GM13976 (cell line): ENCODE results near the gene HPSE2.
"Not testable (repeated sequence)": the region's sequence is repeated elsewhere in the genome, so short reads cannot be mapped to it uniquely, and the experiment has no call there.

ENCODE experiments used
- DNase-seq: peaks from one replicate; pipeline ENCODE4 v3.0.0; 2012; ENCODE audit warnings: low spot score
- in situ Hi-C: fragments of 300-500 bp; cut with MboI; formaldehyde crosslinking; loops from one replicate; pipeline ENCODE4 v1.12.0; 2022; ENCODE audit warnings: low sequenced_read_pairs, mixed read lengths, inconsistent platforms; ENCODE audit not compliant: unreplicated experiment
- TF ChIP-seq, protein P1 (sequence below): IDR thresholded peaks from 2 replicates; pipeline ENCODE4 v1.5.1; 2012; ENCODE audit warnings: borderline replicate concordance, mild to moderate bottlenecking; ENCODE audit not compliant: insufficient read depth; ENCODE audit errors: extremely low read depth, missing control alignments, control extremely low read depth

HPSE2 gene

DNA sequence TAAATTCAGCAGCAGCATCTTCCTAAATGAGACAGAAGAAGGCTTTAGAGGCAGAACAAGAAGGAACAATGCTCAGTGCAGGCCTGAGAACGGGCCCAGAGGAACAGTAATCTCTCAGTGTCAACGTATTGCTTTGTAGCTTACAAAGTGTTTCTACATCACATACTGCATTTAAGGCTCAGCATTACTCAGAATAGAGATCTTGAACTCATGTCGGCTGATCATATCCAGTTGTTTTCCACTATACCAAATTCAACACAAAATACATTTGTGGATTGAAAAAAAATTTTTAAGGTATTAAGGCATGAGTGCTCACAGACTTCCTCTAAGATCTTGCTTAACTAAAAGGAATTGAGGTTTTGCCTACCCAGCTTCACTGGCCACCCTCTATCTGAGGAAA is 325.1 kb downstream of the HPSE2 start:
- in situ Hi-C loops = no loop called here
- no peak for DNase-seq
- TF ChIP-seq, protein P1, sequence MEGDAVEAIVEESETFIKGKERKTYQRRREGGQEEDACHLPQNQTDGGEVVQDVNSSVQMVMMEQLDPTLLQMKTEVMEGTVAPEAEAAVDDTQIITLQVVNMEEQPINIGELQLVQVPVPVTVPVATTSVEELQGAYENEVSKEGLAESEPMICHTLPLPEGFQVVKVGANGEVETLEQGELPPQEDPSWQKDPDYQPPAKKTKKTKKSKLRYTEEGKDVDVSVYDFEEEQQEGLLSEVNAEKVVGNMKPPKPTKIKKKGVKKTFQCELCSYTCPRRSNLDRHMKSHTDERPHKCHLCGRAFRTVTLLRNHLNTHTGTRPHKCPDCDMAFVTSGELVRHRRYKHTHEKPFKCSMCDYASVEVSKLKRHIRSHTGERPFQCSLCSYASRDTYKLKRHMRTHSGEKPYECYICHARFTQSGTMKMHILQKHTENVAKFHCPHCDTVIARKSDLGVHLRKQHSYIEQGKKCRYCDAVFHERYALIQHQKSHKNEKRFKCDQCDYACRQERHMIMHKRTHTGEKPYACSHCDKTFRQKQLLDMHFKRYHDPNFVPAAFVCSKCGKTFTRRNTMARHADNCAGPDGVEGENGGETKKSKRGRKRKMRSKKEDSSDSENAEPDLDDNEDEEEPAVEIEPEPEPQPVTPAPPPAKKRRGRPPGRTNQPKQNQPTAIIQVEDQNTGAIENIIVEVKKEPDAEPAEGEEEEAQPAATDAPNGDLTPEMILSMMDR = no peak

DNA sequence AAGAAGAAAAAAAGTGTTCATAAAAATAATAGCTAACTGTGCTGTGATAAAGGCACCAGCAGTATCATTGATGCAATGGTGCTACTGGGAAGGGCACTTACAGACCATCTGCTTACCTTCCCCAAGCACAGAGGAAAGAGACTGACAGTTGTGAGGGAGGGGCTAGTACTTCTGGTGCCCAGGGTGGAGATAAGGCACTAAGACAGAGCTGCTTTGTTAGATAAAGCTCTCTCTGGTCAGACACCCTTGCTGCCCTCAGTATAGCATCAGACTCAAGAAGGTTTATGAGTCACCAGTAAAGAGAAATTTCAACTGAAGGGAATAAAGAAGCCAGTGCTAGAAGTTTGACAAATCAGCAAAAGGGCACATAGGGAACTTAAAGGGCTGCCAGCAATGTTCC is 325.6 kb downstream of the HPSE2 start:
- DNase-seq = no peak
- in situ Hi-C loops = no loop called here
- TF ChIP-seq, protein P1 = no peak

DNA sequence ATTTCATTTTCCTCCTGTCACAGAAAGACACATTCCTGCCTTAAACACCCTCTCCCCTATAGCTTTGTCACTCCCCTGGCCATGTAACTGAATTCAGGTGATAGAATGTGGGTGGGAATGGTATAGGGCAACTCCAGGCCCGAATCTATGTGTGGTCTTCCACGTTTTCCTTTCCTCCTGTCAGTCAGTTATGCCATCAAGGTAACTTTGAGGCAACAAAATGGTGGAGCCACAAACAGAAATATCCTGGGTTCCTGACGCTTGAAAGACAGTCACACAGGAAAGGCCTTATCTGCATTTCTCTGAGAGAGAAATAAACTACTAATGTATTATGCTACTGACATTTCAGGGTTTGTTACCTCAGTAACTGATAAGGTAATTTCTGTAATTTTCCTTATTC is 326.8 kb downstream of the HPSE2 start:
- in situ Hi-C loops = no loop called here
- DNase-seq = no peak

DNA sequence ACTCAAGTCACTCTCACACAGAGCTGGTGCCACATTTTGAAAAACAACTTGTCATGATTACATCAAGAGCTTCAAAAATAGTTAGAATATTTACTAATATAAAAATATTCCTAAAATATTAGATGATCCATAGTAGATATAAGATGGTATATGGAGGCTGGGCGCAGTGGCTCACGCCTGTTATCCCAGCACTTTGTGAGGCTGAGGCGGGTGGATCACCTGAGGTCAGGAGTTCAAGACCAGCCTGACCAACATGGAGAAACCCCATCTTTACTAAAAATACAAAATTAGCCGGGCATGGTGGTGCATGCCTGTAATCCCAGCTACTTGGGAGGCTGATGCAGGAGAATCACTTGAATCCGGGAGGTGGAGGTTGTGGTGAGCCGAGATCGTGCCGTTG is 327.4 kb downstream of the HPSE2 start:
- DNase-seq, in situ Hi-C loops: not testable (repeated sequence)

More for the DNA sequence above, 326.8 kb downstream of the HPSE2 start:
- TF ChIP-seq, protein P1 = no peak

DNA sequence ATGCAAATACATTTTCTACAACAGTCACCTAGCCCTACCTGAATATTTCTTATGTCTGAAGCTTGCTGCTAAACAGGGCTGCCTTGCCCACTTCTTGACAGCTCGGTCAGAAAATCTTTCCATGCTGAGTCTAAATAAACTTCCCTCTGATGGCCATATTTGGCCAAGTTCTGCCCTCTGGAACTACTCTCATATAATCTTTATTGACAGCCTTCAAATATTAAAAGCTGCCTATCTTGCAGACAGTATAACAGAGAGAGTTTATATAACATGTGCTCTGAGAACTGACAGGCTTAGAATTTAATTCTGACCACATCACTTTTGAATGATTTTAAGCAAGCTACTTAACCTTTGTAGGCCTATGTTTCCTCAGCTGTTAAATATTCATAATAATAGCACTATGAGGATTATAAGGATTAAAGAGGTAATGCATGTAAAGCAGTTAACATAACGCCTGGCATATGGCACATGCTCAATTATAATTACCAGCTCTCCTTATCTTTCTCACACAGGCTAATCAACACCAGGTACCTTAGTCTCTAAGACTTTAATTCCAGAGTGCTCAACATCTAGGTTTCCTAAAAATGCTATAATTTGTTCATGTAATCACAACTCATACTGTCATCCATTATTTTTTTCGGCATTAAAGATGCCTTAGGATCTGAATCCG is 334.1 kb downstream of the HPSE2 start:
- DNase-seq = no peak
- in situ Hi-C loops = no loop called here
- TF ChIP-seq, protein P1 = no peak

DNA sequence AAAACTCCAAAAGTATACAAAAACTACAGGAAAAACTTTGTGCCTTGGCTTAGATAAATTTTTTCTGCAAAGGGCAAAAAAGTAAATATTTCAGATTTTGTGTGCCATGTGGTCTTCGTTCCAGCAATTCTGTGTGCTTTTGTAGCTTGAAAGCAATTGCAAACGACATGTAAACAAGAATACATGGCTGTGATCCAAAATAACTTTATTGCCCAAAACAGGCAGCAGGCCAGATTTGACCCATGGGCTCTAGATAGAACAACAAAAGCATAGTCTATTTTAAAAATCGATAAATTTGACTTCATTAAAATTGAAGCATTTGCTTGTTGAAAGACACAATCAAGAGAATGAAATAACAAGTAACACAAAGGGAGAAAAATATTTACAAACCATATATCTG is 336.6 kb downstream of the HPSE2 start:
- no peak for DNase-seq
- TF ChIP-seq, protein P1 = no peak
- in situ Hi-C loops = no loop called here

DNA sequence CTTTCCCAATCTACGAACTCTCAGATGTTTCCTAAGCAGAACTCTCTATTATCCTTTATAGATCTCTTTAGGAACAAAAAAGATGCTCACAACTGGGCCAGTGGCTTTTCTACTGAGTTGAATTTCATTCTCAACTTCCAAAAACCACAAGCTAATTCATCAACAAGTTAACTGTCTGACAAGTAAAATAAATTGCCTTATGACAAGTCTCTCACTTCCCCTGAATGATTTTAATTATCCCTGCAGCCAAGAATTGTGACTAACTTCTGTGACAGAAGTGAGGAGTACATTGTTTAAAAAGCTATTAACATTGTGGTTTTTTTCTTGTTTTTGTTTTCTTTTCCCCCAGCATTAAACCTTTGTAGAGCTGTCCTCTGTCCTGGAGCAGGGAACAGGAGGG is 343.1 kb downstream of the HPSE2 start:
- TF ChIP-seq, protein P1 = no peak
- in situ Hi-C loops = no loop called here
- DNase-seq = no peak
